Measurements from ENCODE around the gene F7.
"Not testable (repeated sequence)": the region's sequence is repeated elsewhere in the genome, so short reads cannot be mapped to it uniquely, and the experiment has no call there.

DNA sequence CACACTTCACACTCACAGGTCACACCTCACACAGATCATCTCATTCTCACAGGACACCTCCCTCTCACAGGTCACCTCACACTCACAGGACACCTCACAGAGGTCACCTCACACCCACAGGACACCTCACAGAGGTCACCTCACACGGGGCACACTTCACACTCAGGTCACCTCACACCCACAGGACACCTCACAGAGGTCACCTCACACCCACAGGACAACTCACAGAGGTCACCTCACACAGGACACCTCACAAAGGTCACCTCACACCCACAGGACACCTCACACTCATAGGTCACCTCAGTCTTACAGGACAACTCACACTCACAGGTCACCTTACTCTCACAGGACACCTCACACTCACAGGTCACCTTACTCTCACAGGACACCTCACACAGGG is 6.9 kb downstream of the F7 start:
- TF ChIP-seq ZNF274 (IDR thresholded peaks at IDR 0.05; ENCODE audit: low read depth, low read length); YY1 (IDR thresholded peaks at IDR 0.05; ENCODE audit: insufficient read depth, insufficient read length): not testable (repeated sequence)
